Nephron (organoid): Measurements from ENCODE around the gene SPOPL.
"Not testable (repeated sequence)": the region's sequence is repeated elsewhere in the genome, so short reads cannot be mapped to it uniquely, and the experiment has no call there.

Experiments
- H3K27ac Mint-ChIP-seq, 3 experiments: 2 replicates each; pipeline ENCODE4 v1.8.0; 2020; ENCODE audit warnings: mixed read lengths in 3 of 3, mild to moderate bottlenecking in 2 of 3, moderate library complexity in 1 of 3
- H3K27me3 Mint-ChIP-seq: 2 replicates; pipeline ENCODE4 v1.8.0; 2021; ENCODE audit warnings: low read depth, mild to moderate bottlenecking, moderate library complexity, mixed read lengths
- H3K36me3 Mint-ChIP-seq: 2 replicates; pipeline ENCODE4 v1.8.0; 2020; ENCODE audit warnings: low read depth, mixed read lengths
- H3K4me1 Mint-ChIP-seq: 2 replicates; pipeline ENCODE4 v1.8.0; 2020; ENCODE audit warnings: mixed read lengths
- H3K4me3 Mint-ChIP-seq, 3 experiments: 2 replicates each; pipeline ENCODE4 v1.8.0; 2020; ENCODE audit warnings: mild to moderate bottlenecking in 3 of 3, mixed read lengths in 3 of 3, moderate library complexity in 2 of 3
- H3K9me3 Mint-ChIP-seq: 2 replicates; pipeline ENCODE4 v1.8.0; 2020; ENCODE audit warnings: mixed read lengths
- CTCF ChIP-seq, 3 experiments: fragments of 200-600 bp; sonication (generic); IDR thresholded peaks; one replicate each; pipeline ENCODE4 v1.5.0; 2021; ENCODE audit warnings: antibody characterized with exemption in 3 of 3; ENCODE audit not compliant: unreplicated experiment in 3 of 3

Gene SPOPL

DNA sequence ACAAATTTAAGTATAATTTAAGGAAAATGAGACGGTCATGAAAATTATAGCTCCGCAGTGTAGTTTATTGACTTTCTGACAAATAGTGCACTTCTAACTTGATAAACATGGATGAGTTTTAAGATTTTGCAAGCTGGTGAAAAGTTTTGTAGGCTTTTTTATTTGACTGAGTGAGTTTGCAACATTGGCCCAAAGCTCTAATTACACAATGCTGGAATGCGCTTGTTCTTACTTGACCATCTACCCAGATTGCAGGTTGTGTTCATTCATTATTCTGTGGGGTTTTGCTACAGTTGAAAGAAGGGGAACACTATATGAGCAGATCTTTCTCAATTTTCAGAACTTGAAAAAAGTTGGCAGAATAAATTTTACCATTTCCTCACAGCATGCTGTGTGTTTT is 13.5 kb downstream of the SPOPL start:
- Mint-ChIP-seq H3K27ac (peak overlapping the region in 1 of 3 experiments; percentile 54), H3K4me1 (peaks cover 24% of the 10 kb centered on the region), H3K4me3 (no peak overlapping the region), H3K9me3 (no peaks in the 10 kb centered on the region), H3K27me3 (no peaks in the 10 kb centered on the region), H3K36me3 (peaks cover 11% of the 10 kb centered on the region)
- no peak for TF ChIP-seq CTCF (IDR thresholded peaks at IDR 0.05; ENCODE audit: unreplicated experiment in 3 of 3)

GRCh38 chr2:138516030-138516704 is 14.6 kb downstream of the SPOPL start:
- H3K27ac Mint-ChIP-seq, result peak overlapping the region; percentile 24 to 34 (median 28)
- no peaks in the 10 kb centered on the region for H3K9me3 Mint-ChIP-seq
- peaks cover 28% of the 10 kb centered on the region for H3K4me1 Mint-ChIP-seq
- H3K27me3 Mint-ChIP-seq, result no peaks in the 10 kb centered on the region
- TF ChIP-seq CTCF (IDR thresholded peaks at IDR 0.05; ENCODE audit: unreplicated experiment in 3 of 3), result no peak
- H3K4me3 Mint-ChIP-seq, result no peak overlapping the region
- peaks cover 11% of the 10 kb centered on the region for H3K36me3 Mint-ChIP-seq

GRCh38 chr2:138518860-138519259 is 17.3 kb downstream of the SPOPL start:
- no peak overlapping the region for H3K27ac Mint-ChIP-seq
- H3K27me3 Mint-ChIP-seq, result no peaks in the 10 kb centered on the region
- H3K9me3 Mint-ChIP-seq, result peaks cover 3% of the 10 kb centered on the region
- peaks cover 45% of the 10 kb centered on the region for H3K4me1 Mint-ChIP-seq
- no peak overlapping the region for H3K4me3 Mint-ChIP-seq
- H3K36me3 Mint-ChIP-seq, result peaks cover 22% of the 10 kb centered on the region
- no peak for TF ChIP-seq CTCF (IDR thresholded peaks at IDR 0.05; ENCODE audit: unreplicated experiment in 3 of 3)

- Mint-ChIP-seq H3K4me1 (peaks cover 33% of the 10 kb centered on the region), H3K27ac (peak overlapping the region in 2 of 3 experiments; percentile 22 to 69), H3K36me3 (peaks cover 34% of the 10 kb centered on the region), H3K9me3 (peaks cover 11% of the 10 kb centered on the region), H3K4me3 (no peak overlapping the region), H3K27me3 (no peaks in the 10 kb centered on the region)
- TF ChIP-seq CTCF (IDR thresholded peaks at IDR 0.05; ENCODE audit: unreplicated experiment in 3 of 3), result no peak
These were observed 20.3 kb downstream of the SPOPL start for GRCh38 chr2:138521821-138522220.

DNA sequence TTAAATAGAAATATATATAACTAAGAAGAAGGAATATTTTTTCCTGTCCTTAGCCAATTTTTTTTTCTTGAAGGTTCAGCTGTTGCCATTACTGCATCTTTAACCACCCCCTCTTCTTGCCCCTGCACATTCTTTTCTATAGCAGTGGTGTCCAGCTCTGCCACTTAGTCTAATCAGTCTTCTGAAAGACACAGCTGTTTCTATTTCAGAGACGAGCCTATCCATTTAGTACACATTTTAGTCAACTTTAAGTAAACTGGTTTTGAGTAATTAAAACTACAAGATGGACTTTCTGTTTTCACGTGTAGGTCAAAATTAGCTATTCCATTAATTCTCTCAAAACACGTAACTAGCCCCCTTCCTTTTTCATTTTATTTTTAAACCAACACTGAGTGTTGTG is 21.0 kb downstream of the SPOPL start:
- Mint-ChIP-seq H3K36me3 (peaks cover 34% of the 10 kb centered on the region), H3K9me3 (peaks cover 11% of the 10 kb centered on the region), H3K27me3 (no peaks in the 10 kb centered on the region), H3K27ac (peak overlapping the region in 2 of 3 experiments; percentile 19 to 79), H3K4me1 (peaks cover 37% of the 10 kb centered on the region), H3K4me3 (peak overlapping the region in 1 of 3 experiments; percentile 20)
- TF ChIP-seq CTCF (IDR thresholded peaks at IDR 0.05; ENCODE audit: unreplicated experiment in 3 of 3), result no peak

DNA sequence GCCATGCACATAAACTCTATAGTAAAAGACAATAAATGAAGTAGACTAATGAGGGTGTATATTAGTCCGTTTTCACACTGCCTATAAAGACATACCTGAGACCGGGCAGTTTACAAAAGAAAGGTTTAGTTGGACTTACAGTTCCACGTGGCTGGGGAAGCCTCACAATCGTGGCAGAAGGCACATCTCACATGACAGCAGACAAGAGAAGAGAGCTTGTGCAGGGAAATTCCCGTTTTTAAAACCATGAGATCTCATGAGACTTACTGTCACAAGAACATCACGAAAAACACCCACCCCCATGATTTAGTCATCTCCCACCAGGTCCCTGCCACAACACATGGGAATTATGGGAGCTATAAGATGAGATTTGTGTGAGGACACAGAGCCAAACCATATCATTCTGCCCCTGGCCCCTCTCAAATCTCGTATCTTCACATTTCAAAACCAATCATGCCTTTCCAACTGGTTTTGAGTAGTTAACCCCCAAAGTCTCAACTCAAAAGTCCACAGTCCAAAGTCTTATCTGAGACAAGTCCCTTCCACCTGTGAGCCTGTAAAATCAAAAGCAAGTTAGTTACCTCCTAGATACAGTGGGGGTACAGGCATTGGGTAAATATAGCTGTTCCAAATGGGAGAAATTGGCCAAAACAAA is 21.6 kb downstream of the SPOPL start:
- H3K36me3 Mint-ChIP-seq, result peaks cover 34% of the 10 kb centered on the region
- peaks cover 41% of the 10 kb centered on the region for H3K4me1 Mint-ChIP-seq
- H3K9me3 Mint-ChIP-seq, result peaks cover 11% of the 10 kb centered on the region
- H3K4me3 Mint-ChIP-seq, H3K27me3 Mint-ChIP-seq: not testable (repeated sequence)
- peak overlapping the region in 1 of 3 experiments; percentile 19 for H3K27ac Mint-ChIP-seq

DNA sequence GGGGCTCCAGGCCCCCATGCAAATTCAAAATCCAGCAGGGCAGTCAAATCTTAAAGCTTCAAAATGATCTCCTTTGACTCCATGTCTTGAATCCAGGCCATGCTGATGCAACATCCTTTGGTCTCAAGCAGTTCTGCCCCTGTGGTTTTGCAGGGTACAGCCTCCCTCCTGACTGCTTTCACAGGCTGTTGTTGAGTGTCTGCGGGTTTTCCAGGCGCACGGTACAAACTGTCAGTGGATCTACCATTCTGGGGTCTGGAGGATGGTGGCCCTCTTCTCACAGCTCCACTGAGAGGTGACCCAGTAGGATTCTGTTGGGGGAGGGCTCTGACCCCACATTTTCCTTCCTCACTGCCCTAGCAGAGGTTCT is 22.1 kb downstream of the SPOPL start:
- Mint-ChIP-seq H3K36me3 (peaks cover 34% of the 10 kb centered on the region), H3K9me3 (peaks cover 11% of the 10 kb centered on the region), H3K4me1 (peaks cover 41% of the 10 kb centered on the region)
- not testable (repeated sequence) for H3K4me3 Mint-ChIP-seq, H3K27me3 Mint-ChIP-seq, H3K27ac Mint-ChIP-seq

- Mint-ChIP-seq H3K4me1 (peaks cover 42% of the 10 kb centered on the region), H3K9me3 (peaks cover 11% of the 10 kb centered on the region), H3K36me3 (peaks cover 34% of the 10 kb centered on the region)
- not testable (repeated sequence) for H3K4me3 Mint-ChIP-seq, H3K27ac Mint-ChIP-seq, H3K27me3 Mint-ChIP-seq
These were observed 22.8 kb downstream of the SPOPL start for GRCh38 chr2:138524353-138524752.
